Endodermal cell (in vitro differentiated cells): ENCODE data around the gene SENP6. TPM values are rescaled to one million over a fixed set of nuclear protein-coding genes. Genes with fewer than 3 reads are reported as not detected.

Experiments
- DNase-seq: peaks from one replicate; pipeline ENCODE4 v3.0.0-alpha.2; 2017
- H3K27ac ChIP-seq: 2 replicates; pipeline ENCODE4 v1.5.1; 2013; ENCODE audit warnings: mild to moderate bottlenecking, low read depth, low read length, moderate library complexity
- H3K27me3 ChIP-seq: 2 replicates; pipeline ENCODE4 v1.6.1; 2013; ENCODE audit warnings: mild to moderate bottlenecking, low read length, moderate library complexity; ENCODE audit not compliant: insufficient read depth, control insufficient read depth, poor library complexity, severe bottlenecking
- H3K36me3 ChIP-seq: 2 replicates; pipeline ENCODE4 v1.7.0; 2013; ENCODE audit warnings: mild to moderate bottlenecking, low read length, moderate library complexity; ENCODE audit not compliant: control insufficient read depth, insufficient read depth
- H3K4me1 ChIP-seq: one replicate; pipeline ENCODE4 v1.7.0; 2013; ENCODE audit warnings: low read length; ENCODE audit not compliant: control insufficient read depth, insufficient read depth
- H3K4me3 ChIP-seq: 2 replicates; pipeline ENCODE4 v1.5.1; 2013; ENCODE audit warnings: mild to moderate bottlenecking, low read length, moderate library complexity
- H3K9ac ChIP-seq: 2 replicates; pipeline ENCODE4 v1.6.1; 2013; ENCODE audit warnings: mild to moderate bottlenecking, low read length, moderate library complexity; ENCODE audit not compliant: poor library complexity, severe bottlenecking; ENCODE audit errors: extremely low read depth
- H3K9me3 ChIP-seq: 2 replicates; pipeline ENCODE4 v1.6.1; 2013; ENCODE audit warnings: mild to moderate bottlenecking, low read length, moderate library complexity; ENCODE audit not compliant: control insufficient read depth
- H3K27ac Mint-ChIP-seq: 2 replicates; pipeline ENCODE4 v1.8.0; 2020; ENCODE audit warnings: mixed read lengths
- H3K27me3 Mint-ChIP-seq: 2 replicates; pipeline ENCODE4 v1.8.0; 2021; ENCODE audit warnings: mild to moderate bottlenecking, mixed read lengths; ENCODE audit not compliant: insufficient read depth
- H3K36me3 Mint-ChIP-seq: 2 replicates; pipeline ENCODE4 v1.8.0; 2020; ENCODE audit warnings: low read depth, mixed read lengths
- H3K4me1 Mint-ChIP-seq: 2 replicates; pipeline ENCODE4 v1.8.0; 2020; ENCODE audit warnings: mixed read lengths
- H3K4me3 Mint-ChIP-seq: 2 replicates; pipeline ENCODE4 v1.8.0; 2020; ENCODE audit warnings: mild to moderate bottlenecking, moderate library complexity, mixed read lengths
- H3K9me3 Mint-ChIP-seq: 2 replicates; pipeline ENCODE4 v1.8.0; 2020; ENCODE audit warnings: mild to moderate bottlenecking, mixed read lengths
- WGBS, 2 experiments: methylation state at CpG; one replicate each; pipeline versions ENCODE4 v1.1.5 to v1.1.7; 2013; ENCODE audit warnings: missing lambda C conversion rate in 2 of 2, mixed read lengths in 1 of 2; ENCODE audit not compliant: insufficient coverage in 1 of 2, insufficient read length in 1 of 2; 5-methylcytosine and 5-hydroxymethylcytosine counted together
- total RNA-seq, 2 donors: library from RNA; stranded (reverse); fragmentation: NEBNext Ultra II Directional in 1 of 2; extraction: Animal tissue kit (Norgen Biotek cat#: 25700) in 1 of 2; gene quantifications; 2 replicates in 1 of 2; 3 replicates in 1 of 2; pipeline ENCODE4 v1.2.1, GENCODE V29; 2021
- TF ChIP-seq, protein P1 (sequence below): fragments of 200-600 bp; sonication (generic); conservative IDR thresholded peaks from 2 replicates; pipeline ENCODE4 v1.5.0; 2021; ENCODE audit warnings: antibody characterized with exemption, mild to moderate bottlenecking

The SENP6 gene
- total RNA-seq, 2 donors from 2014 or later, result 101 to 113 TPM

DNA sequence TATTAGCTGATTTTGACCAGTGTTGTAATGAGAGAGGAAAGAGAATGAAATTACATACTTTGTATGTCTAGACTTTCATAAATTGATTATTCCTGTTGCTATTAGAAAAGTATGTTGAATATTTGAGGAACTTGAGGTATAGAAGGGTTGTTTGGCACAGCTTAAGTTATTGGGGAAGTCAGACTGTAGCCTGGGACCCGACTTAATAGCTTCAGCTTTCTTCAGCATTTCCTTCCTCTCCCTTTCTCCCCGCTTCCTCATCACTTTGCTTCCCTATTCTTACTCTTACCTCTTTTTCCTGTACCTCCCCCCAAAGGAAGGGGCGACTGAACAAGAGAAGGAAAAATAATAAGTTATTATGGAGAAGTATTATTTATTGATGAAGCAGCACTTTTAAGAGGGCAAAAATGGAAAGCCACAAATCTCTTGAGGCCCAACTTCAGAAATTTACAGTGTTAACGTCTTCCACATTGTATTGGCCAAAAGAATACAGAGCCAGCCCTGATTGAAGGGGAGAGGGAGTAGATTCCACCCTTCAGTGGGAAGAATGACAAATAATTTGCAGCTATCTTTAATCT, 7.4 kb downstream of the SENP6 start:
- H3K4me3 ChIP-seq, result no peak overlapping the region
- H3K9me3 Mint-ChIP-seq, result peaks cover 3% of the 10 kb centered on the region
- H3K36me3 Mint-ChIP-seq, result peaks cover 11% of the 10 kb centered on the region
- WGBS, 2 experiments, result 89 to 98% methylated on average over 1 to 3 of the region's 4 CpGs
- H3K36me3 ChIP-seq, result peaks cover 12% of the 10 kb centered on the region
- H3K27me3 ChIP-seq, result no peaks in the 10 kb centered on the region
- no peak for DNase-seq
- H3K27me3 Mint-ChIP-seq, result no peaks in the 10 kb centered on the region
- no peak overlapping the region for H3K27ac ChIP-seq
- H3K9ac ChIP-seq, result no peak overlapping the region
- H3K9me3 ChIP-seq, result no peaks in the 10 kb centered on the region
- H3K4me3 Mint-ChIP-seq, result no peak overlapping the region
- peaks cover 4% of the 10 kb centered on the region for H3K4me1 ChIP-seq
- TF ChIP-seq, protein P1, sequence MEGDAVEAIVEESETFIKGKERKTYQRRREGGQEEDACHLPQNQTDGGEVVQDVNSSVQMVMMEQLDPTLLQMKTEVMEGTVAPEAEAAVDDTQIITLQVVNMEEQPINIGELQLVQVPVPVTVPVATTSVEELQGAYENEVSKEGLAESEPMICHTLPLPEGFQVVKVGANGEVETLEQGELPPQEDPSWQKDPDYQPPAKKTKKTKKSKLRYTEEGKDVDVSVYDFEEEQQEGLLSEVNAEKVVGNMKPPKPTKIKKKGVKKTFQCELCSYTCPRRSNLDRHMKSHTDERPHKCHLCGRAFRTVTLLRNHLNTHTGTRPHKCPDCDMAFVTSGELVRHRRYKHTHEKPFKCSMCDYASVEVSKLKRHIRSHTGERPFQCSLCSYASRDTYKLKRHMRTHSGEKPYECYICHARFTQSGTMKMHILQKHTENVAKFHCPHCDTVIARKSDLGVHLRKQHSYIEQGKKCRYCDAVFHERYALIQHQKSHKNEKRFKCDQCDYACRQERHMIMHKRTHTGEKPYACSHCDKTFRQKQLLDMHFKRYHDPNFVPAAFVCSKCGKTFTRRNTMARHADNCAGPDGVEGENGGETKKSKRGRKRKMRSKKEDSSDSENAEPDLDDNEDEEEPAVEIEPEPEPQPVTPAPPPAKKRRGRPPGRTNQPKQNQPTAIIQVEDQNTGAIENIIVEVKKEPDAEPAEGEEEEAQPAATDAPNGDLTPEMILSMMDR, result no peak
- H3K4me1 Mint-ChIP-seq, result peaks cover 38% of the 10 kb centered on the region
- no peak overlapping the region for H3K27ac Mint-ChIP-seq

DNA sequence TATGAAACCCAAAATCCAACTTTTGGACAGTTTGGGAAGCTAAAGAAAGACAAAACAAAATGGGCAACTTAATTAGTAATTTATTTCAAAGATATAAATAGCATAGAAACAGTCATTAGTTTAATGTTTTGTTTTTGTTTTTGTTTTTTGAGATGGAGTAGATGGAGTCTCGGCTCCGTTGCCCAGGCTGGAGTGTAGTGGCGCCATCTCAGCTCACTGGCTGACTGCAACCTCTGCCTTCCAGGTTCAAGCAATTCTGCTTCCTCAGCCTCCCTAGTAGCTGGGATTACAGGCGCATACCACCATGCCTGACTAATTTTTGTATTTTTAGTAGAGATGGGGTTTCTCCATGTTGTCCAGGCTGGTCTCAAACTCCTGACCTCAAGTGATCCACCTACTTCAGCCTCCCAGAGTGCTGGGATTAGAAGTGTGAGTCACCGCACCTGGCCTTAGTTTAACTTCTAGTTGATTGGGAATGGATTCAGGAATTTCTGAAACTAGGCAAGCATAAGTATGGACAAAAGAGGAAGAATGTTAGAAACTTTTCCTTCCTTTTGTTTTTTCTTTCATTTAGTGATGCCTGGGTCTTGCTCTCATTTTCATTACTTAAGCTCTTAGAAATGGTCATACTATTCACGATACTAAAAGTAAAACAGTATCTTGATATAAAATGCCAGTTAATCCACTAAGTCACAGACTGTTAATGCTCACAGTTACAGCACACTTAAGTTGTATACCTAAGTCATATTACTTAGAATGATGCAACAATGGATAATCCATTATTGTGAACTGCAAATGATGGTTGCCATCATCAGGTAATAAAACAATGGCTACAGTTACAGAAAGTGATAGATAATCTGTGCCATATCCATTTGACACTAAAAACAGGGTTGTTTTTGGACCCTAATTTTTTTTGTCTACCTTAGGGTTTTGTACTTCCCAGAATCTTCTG, 8.2 kb downstream of the SENP6 start:
- Histone ChIP-seq H3K27ac (no peak overlapping the region), H3K4me3 (no peak overlapping the region)
- H3K27me3 Mint-ChIP-seq, result no peaks in the 10 kb centered on the region

DNA sequence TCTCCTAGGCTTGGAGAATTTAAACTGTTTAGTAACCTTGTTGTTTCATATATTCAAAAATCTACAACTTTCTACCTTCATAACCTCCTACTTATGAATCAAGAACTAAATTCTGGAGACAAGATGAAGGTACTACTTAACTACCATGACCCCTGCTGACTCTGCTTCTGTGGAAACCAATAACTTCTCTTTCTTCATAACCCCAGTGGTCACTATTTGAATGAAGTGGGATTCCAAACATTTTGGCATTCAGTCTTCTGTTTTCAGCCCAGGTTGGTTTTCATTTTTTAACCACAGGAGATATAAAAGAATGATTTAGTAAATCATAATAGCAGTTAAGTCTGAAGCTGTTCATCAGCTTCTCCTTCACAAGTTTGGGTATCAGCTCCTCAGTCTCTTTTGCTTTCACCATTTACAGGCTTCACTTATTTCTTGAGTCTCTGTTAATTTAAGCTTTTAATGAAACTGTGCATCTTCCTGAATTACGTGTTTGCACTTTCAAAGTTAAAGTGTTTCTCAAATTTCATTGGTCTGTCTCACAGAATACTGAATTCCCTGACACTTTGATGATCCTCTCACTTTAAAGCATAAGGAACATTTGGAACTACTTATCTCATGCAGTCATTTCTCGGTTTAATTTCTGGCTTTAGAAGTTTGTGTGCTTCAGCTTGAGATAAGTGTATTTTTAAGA, 9.5 kb downstream of the SENP6 start:
- H3K27ac ChIP-seq, result no peak overlapping the region
- Mint-ChIP-seq H3K4me3 (no peak overlapping the region), H3K27ac (no peak overlapping the region)

More for the DNA sequence above, 8.2 kb downstream of the SENP6 start:
- Mint-ChIP-seq H3K4me1 (peaks cover 36% of the 10 kb centered on the region), H3K4me3 (no peak overlapping the region), H3K36me3 (peaks cover 11% of the 10 kb centered on the region), H3K9me3 (peaks cover 3% of the 10 kb centered on the region), H3K27ac (no peak overlapping the region)
- H3K36me3 ChIP-seq, result peaks cover 7% of the 10 kb centered on the region
- H3K9me3 ChIP-seq, result no peaks in the 10 kb centered on the region
- TF ChIP-seq, protein P1, result no peak
- H3K4me1 ChIP-seq, result peaks cover 4% of the 10 kb centered on the region
- no peak overlapping the region for H3K9ac ChIP-seq
- WGBS, 2 experiments, result 91 to 100% methylated on average over 1 to 6 of the region's 6 CpGs
- DNase-seq, result no peak
- no peaks in the 10 kb centered on the region for H3K27me3 ChIP-seq

More for the DNA sequence above, 9.5 kb downstream of the SENP6 start:
- no peak for DNase-seq
- Mint-ChIP-seq H3K9me3 (peaks cover 3% of the 10 kb centered on the region), H3K36me3 (peaks cover 14% of the 10 kb centered on the region), H3K4me1 (peaks cover 32% of the 10 kb centered on the region), H3K27me3 (no peaks in the 10 kb centered on the region)
- 89 to 100% methylated on average over 2 of the region's 2 CpGs for WGBS, 2 experiments
- peaks cover 4% of the 10 kb centered on the region for H3K4me1 ChIP-seq
- TF ChIP-seq, protein P1, result no peak
- no peaks in the 10 kb centered on the region for H3K9me3 ChIP-seq
- no peaks in the 10 kb centered on the region for H3K36me3 ChIP-seq
- no peaks in the 10 kb centered on the region for H3K27me3 ChIP-seq
- no peak overlapping the region for H3K4me3 ChIP-seq
- no peak overlapping the region for H3K9ac ChIP-seq
